GM12892 (cell line): ENCODE data around the gene FGF1.

Experiments used
- POLR2A ChIP-seq: IDR thresholded peaks from 2 replicates; pipeline ENCODE4 v1.6.1; 2011; ENCODE audit warnings: low read depth, low read length, control low read depth
- POLR2AphosphoS5 ChIP-seq: IDR thresholded peaks from 2 replicates; pipeline ENCODE4 v1.6.1; 2011; ENCODE audit warnings: low read depth, low read length, control low read depth

- TF ChIP-seq POLR2A (no peak), POLR2AphosphoS5 (no peak)
These were observed 71.8 kb downstream of the FGF1 start for GRCh38 chr5:142614054-142614453.
